B cell (primary cell): ENCODE results near the gene DIP2B.
"Not testable (repeated sequence)": the region's sequence is repeated elsewhere in the genome, so short reads cannot be mapped to it uniquely, and the experiment has no call there.

Experiments
- CTCF ChIP-seq: fragments of 200-600 bp; IDR thresholded peaks from one replicate; pipeline ENCODE4 v1.8.0; 2022; ENCODE audit warnings: antibody characterized with exemption, mild to moderate bottlenecking
- EZH2 ChIP-seq: IDR thresholded peaks from 2 replicates; pipeline ENCODE4 v1.6.1; 2012; ENCODE audit warnings: borderline replicate concordance, low read depth, mild to moderate bottlenecking, moderate library complexity, low read length; ENCODE audit not compliant: insufficient read depth, poor library complexity, severe bottlenecking

- TF ChIP-seq CTCF, EZH2: not testable (repeated sequence)
Measured at GRCh38 chr12:50681064-50681463, 176.3 kb downstream of the DIP2B start.
